Measurements from ENCODE around the gene HNRNPUL1. TPM values are rescaled to one million over a fixed set of nuclear protein-coding genes. Genes with fewer than 3 reads are reported as not detected.

The HNRNPUL1 gene
- total RNA-seq, 1 experiment from 2014 or later: 315 TPM

DNA sequence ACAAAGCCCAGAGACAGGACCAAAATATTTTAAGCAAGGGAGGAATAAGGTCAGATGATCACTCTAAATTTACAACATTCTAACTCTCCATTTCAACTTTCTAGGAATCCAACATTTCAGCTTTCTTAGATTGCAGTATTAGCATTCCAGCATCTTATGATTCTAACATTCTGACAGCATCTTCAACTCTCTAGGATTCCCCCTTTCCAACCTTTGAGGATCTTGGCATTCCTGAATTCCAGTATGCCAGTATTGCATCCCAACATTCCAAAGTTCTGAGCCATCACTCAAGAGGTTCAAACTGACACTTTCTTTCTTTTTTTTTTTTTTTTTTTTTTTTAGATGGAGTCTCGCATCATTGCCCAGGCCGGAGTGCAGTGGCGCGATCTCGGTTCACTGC, 75.8 kb downstream of the HNRNPUL1 start:
- no peaks in the 10 kb centered on the region for H3K4me1 ChIP-seq (ENCODE audit: insufficient read depth, low read length)
- no peak overlapping the region for H2AK5ac ChIP-seq (ENCODE audit: insufficient read length, low read length)
- H2AFZ ChIP-seq (ENCODE audit: low read length): no peak overlapping the region
- no peak overlapping the region for H3K4ac ChIP-seq (ENCODE audit: low read depth, low read length)
- no peaks in the 10 kb centered on the region for H3K79me1 ChIP-seq (ENCODE audit: insufficient read depth, low read depth, low read length, poor library complexity, severe bottlenecking)
- no peak overlapping the region for H2BK12ac ChIP-seq (ENCODE audit: insufficient read length, low read depth, low read length)
- no peak overlapping the region for H3K4me3 Mint-ChIP-seq
- H4K20me1 ChIP-seq (ENCODE audit: control insufficient read depth, insufficient read depth, insufficient read length): no peaks in the 10 kb centered on the region
- H3K4me2 ChIP-seq (ENCODE audit: insufficient read depth, insufficient read length, low read length): no peak overlapping the region
- no peak overlapping the region for H3K18ac ChIP-seq (ENCODE audit: insufficient read length, low read depth, low read length)
- peaks cover 0 to 38% (median 0%) of the 10 kb centered on the region in 3 experiments; a peak in 2 of 7 replicates for H3K36me3 Mint-ChIP-seq (ENCODE audit: insufficient read depth in 1 of 3, low read depth in 3 of 3)
- H3K79me2 ChIP-seq (ENCODE audit: insufficient read depth, low read length): no peaks in the 10 kb centered on the region
- H2BK15ac ChIP-seq (ENCODE audit: low read depth, low read length): no peak overlapping the region
- H3K14ac ChIP-seq (ENCODE audit: insufficient read depth, low read length): no peak overlapping the region
- no peak overlapping the region for H4K8ac ChIP-seq (replicated peaks; ENCODE audit: insufficient read length, low read depth, low read length)
- no peak overlapping the region for H2BK120ac ChIP-seq (ENCODE audit: low read depth, low read length, poor library complexity, severe bottlenecking)
- H4K91ac ChIP-seq (ENCODE audit: insufficient read length, low read depth, low read length): no peak overlapping the region
- H3K23me2 ChIP-seq (ENCODE audit: insufficient read length, low read depth, low read length, poor library complexity, severe bottlenecking): no peaks in the 10 kb centered on the region
- H2BK20ac ChIP-seq (ENCODE audit: low read depth, low read length, poor library complexity, severe bottlenecking): no peak overlapping the region
- TF ChIP-seq, protein P1, sequence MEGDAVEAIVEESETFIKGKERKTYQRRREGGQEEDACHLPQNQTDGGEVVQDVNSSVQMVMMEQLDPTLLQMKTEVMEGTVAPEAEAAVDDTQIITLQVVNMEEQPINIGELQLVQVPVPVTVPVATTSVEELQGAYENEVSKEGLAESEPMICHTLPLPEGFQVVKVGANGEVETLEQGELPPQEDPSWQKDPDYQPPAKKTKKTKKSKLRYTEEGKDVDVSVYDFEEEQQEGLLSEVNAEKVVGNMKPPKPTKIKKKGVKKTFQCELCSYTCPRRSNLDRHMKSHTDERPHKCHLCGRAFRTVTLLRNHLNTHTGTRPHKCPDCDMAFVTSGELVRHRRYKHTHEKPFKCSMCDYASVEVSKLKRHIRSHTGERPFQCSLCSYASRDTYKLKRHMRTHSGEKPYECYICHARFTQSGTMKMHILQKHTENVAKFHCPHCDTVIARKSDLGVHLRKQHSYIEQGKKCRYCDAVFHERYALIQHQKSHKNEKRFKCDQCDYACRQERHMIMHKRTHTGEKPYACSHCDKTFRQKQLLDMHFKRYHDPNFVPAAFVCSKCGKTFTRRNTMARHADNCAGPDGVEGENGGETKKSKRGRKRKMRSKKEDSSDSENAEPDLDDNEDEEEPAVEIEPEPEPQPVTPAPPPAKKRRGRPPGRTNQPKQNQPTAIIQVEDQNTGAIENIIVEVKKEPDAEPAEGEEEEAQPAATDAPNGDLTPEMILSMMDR (conservative IDR thresholded peaks at IDR 0.05): no peak
- H3K23ac ChIP-seq (ENCODE audit: insufficient read length, low read depth, low read length): no peak overlapping the region
- no peaks in the 10 kb centered on the region for H3K27me3 Mint-ChIP-seq (ENCODE audit: low read depth)
- H2BK5ac ChIP-seq (ENCODE audit: insufficient read length, low read length): no peak overlapping the region
- no CpG with 5 or more reads among the region's 5 CpGs for WGBS (ENCODE audit: extremely low coverage, insufficient read length, low lambda C conversion rate)
- no peak overlapping the region for H3K56ac ChIP-seq (ENCODE audit: insufficient read length, low read depth, low read length)
- no peaks in the 10 kb centered on the region for H3K9me3 ChIP-seq (ENCODE audit: control insufficient read depth, low read depth, low read length)
- H3K9ac ChIP-seq (ENCODE audit: extremely low read depth, insufficient read length, low read length): no peak overlapping the region
- no peak overlapping the region for H4K5ac ChIP-seq (ENCODE audit: insufficient read length, low read depth, low read length)
- H3K9me3 Mint-ChIP-seq: no peaks in the 10 kb centered on the region
- no peak for DNase-seq
- no peak overlapping the region for H3T11ph ChIP-seq (ENCODE audit: low read length)
- no peaks in the 10 kb centered on the region for H3K4me1 Mint-ChIP-seq
- H3K27me3 ChIP-seq (ENCODE audit: insufficient read depth, low read length): no peaks in the 10 kb centered on the region
- no peak overlapping the region for H3K27ac ChIP-seq (ENCODE audit: insufficient read length, low read depth, low read length)
- H3K27ac Mint-ChIP-seq: no peak overlapping the region

All from H9 (cell line).